Mesothelial cell of epicardium (in vitro differentiated cells): ENCODE data around the gene BICRAL. TPM values are rescaled to one million over a fixed set of nuclear protein-coding genes. Genes with fewer than 3 reads are reported as not detected.
"Not testable (repeated sequence)": the region's sequence is repeated elsewhere in the genome, so short reads cannot be mapped to it uniquely, and the experiment has no call there.

Experiments
- DNase-seq, 2 experiments: peaks; one replicate each; pipeline ENCODE4 v3.0.0; 2021; ENCODE audit warnings: low spot score in 2 of 2; ENCODE audit not compliant: unreplicated experiment in 2 of 2
- H3K27ac Mint-ChIP-seq: 2 replicates; pipeline ENCODE4 v1.8.0; 2021; ENCODE audit warnings: mixed read lengths
- H3K27me3 Mint-ChIP-seq: 2 replicates; pipeline ENCODE4 v1.8.0; 2021; ENCODE audit warnings: low read depth, mixed read lengths
- H3K36me3 Mint-ChIP-seq: 2 replicates; pipeline ENCODE4 v1.8.0; 2021; ENCODE audit warnings: mixed read lengths
- H3K4me1 Mint-ChIP-seq: 2 replicates; pipeline ENCODE4 v1.8.0; 2021; ENCODE audit warnings: mixed read lengths
- H3K4me3 Mint-ChIP-seq: 2 replicates; pipeline ENCODE4 v1.8.0; 2021; ENCODE audit warnings: mild to moderate bottlenecking, moderate library complexity, mixed read lengths
- H3K9me3 Mint-ChIP-seq: 2 replicates; pipeline ENCODE4 v1.8.0; 2021; ENCODE audit warnings: mixed read lengths
- total RNA-seq: library from RNA; stranded (reverse); gene quantifications from 3 replicates; pipeline ENCODE4 v1.2.1, GENCODE V29; 2021
- TF ChIP-seq, protein P1 (sequence below): fragments of 200-600 bp; sonication (generic); IDR thresholded peaks from one replicate; pipeline ENCODE4 v1.5.0; 2021; ENCODE audit warnings: antibody characterized with exemption; ENCODE audit not compliant: unreplicated experiment

The BICRAL gene
- total RNA-seq, 1 donor from 2014 or later = 13.2 TPM

GRCh38 chr6:42870145-42870936 is 88.5 kb downstream of the BICRAL start:
- TF ChIP-seq, protein P1, sequence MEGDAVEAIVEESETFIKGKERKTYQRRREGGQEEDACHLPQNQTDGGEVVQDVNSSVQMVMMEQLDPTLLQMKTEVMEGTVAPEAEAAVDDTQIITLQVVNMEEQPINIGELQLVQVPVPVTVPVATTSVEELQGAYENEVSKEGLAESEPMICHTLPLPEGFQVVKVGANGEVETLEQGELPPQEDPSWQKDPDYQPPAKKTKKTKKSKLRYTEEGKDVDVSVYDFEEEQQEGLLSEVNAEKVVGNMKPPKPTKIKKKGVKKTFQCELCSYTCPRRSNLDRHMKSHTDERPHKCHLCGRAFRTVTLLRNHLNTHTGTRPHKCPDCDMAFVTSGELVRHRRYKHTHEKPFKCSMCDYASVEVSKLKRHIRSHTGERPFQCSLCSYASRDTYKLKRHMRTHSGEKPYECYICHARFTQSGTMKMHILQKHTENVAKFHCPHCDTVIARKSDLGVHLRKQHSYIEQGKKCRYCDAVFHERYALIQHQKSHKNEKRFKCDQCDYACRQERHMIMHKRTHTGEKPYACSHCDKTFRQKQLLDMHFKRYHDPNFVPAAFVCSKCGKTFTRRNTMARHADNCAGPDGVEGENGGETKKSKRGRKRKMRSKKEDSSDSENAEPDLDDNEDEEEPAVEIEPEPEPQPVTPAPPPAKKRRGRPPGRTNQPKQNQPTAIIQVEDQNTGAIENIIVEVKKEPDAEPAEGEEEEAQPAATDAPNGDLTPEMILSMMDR = no peak
- Mint-ChIP-seq H3K36me3 (peaks cover 11% of the 10 kb centered on the region), H3K4me1 (no peaks in the 10 kb centered on the region), H3K27me3 (no peaks in the 10 kb centered on the region), H3K9me3 (no peaks in the 10 kb centered on the region), H3K27ac (no peak overlapping the region), H3K4me3 (no peak overlapping the region)
- DNase-seq = no peak

GRCh38 chr6:42871711-42872110 is 89.9 kb downstream of the BICRAL start:
- no peaks in the 10 kb centered on the region for H3K9me3 Mint-ChIP-seq
- no peaks in the 10 kb centered on the region for H3K27me3 Mint-ChIP-seq
- peaks cover 8% of the 10 kb centered on the region for H3K36me3 Mint-ChIP-seq
- no peak overlapping the region for H3K27ac Mint-ChIP-seq
- H3K4me1 Mint-ChIP-seq = no peaks in the 10 kb centered on the region
- TF ChIP-seq, protein P1 = no peak
- H3K4me3 Mint-ChIP-seq = no peak overlapping the region
- DNase-seq = no peak

GRCh38 chr6:42873313-42873712 is 91.5 kb downstream of the BICRAL start:
- no peaks in the 10 kb centered on the region for H3K27me3 Mint-ChIP-seq
- no peak for DNase-seq
- no peaks in the 10 kb centered on the region for H3K9me3 Mint-ChIP-seq
- no peaks in the 10 kb centered on the region for H3K4me1 Mint-ChIP-seq
- TF ChIP-seq, protein P1 = no peak
- no peak overlapping the region for H3K4me3 Mint-ChIP-seq
- H3K27ac Mint-ChIP-seq = no peak overlapping the region
- H3K36me3 Mint-ChIP-seq = peaks cover 3% of the 10 kb centered on the region

DNA sequence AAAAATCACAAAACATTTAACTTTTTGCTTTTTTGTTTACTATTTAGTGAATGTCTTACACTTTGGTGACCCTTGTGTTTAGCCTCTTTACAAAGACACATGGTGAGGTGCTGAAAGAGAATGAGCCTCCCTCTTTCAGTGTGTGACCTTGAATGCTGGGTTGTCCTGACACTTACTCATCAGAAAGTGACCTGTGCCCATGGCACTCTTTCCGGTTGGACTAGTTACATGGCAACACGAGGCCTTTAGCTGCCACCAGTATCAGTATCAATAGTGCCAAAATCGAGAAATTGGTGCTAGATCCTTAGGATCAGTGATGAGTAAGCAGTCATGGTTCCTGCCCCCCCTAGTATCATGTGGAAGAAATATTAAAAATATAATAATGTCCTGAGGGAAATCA is 95.8 kb downstream of the BICRAL start:
- no peak overlapping the region for H3K27ac Mint-ChIP-seq
- H3K4me1 Mint-ChIP-seq = peaks cover 7% of the 10 kb centered on the region
- H3K9me3 Mint-ChIP-seq = no peaks in the 10 kb centered on the region
- H3K4me3 Mint-ChIP-seq = peak overlapping the region; percentile 40
- no peaks in the 10 kb centered on the region for H3K27me3 Mint-ChIP-seq
- TF ChIP-seq, protein P1 = no peak
- peaks cover 1% of the 10 kb centered on the region for H3K36me3 Mint-ChIP-seq
- DNase-seq = no peak

GRCh38 chr6:42879372-42880239 is 97.8 kb downstream of the BICRAL start, which contains the start of gene RPL7L1:
TSS of gene RPL7L1 (plus strand) at chr6:42879616. CDS start at chr6:42879911, 295 bp downstream.
- DNase-seq = peak; percentile 59 to 75
- Mint-ChIP-seq H3K27me3 (no peaks in the 10 kb centered on the region), H3K36me3 (peaks cover 14% of the 10 kb centered on the region), H3K9me3 (no peaks in the 10 kb centered on the region), H3K4me3 (peak within 1 kb of the TSS; percentile 99), H3K27ac (peak within 1 kb of the TSS; percentile 100), H3K4me1 (peaks cover 7% of the 10 kb centered on the region)
- TF ChIP-seq, protein P1 = peak; percentile 19

DNA sequence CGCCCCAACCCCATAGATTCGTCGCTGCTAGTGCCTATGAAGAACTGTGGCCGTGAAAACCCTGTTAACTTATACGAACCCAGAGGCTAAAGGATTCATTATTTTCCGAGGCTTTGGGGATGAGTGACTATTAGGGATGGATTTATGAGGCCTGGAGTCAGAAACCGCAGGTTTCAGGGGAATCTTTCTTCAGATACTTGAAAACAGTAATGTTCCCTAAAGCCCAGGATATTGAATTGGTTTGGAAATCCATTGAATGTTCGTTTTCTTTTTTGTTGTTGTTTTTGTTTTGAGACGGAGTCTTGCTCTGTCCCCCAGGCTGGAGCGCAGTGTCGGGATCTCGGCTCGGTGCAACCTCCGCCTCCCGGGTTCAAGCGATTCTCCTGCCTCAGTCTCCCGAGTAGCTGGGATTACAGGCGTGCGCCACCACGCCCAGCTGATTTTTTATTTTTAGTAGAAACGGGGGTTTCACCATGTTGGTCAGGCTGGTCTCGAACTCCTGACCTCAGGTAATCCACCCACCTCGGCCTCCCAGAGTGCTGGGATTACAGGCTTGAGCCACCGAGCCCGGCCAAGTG is 98.5 kb downstream of the BICRAL start:
- DNase-seq, H3K9me3 Mint-ChIP-seq, H3K27me3 Mint-ChIP-seq, H3K4me1 Mint-ChIP-seq: not testable (repeated sequence)
- Mint-ChIP-seq H3K4me3 (peak overlapping the region; percentile 99), H3K36me3 (peaks cover 17% of the 10 kb centered on the region), H3K27ac (peak overlapping the region; percentile 100)

DNA sequence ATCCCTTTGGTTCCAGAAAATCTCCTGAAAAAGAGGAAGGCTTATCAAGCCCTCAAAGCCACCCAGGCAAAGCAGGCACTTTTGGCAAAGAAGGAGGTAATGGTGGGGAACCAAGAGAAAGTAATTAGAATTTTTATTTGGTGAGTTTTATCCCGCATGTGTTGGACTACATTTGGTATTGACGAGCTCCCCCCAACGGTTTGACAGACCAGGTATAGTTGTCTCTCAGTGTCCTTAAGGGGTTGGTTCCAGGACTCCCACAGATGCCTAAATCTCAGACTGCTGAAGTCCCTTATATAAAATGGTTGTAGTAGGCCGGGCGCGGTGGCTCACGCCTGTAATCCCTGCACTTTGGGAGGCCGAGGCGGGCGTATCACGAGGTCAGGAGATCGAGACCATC is 99.0 kb downstream of the BICRAL start:
- peak overlapping the region; percentile 100 for H3K27ac Mint-ChIP-seq
- not testable (repeated sequence) for DNase-seq
- H3K36me3 Mint-ChIP-seq = peaks cover 20% of the 10 kb centered on the region

More for the DNA sequence above, 99.0 kb downstream of the BICRAL start:
- H3K4me3 Mint-ChIP-seq = peak overlapping the region; percentile 99
- not testable (repeated sequence) for H3K27me3 Mint-ChIP-seq, H3K4me1 Mint-ChIP-seq, H3K9me3 Mint-ChIP-seq
